K562 (cell line): Measurements from ENCODE around the gene CROT. TPM values are rescaled to one million over a fixed set of nuclear protein-coding genes. Genes with fewer than 3 reads are reported as not detected.

ENCODE experiments used
- ATAC-seq: fragments of 200-7000 bp; cut with Tn5 transposase; 3 replicates; pipeline ENCODE4 v1.9.1; 2020; ENCODE audit warnings: moderate library complexity
- BruUV-seq: library from RNA; stranded (reverse); fragments of 400-500 nt; replicated peaks from 2 replicates; lab custom pipeline; 2021; lab: Mats Ljungman, UMichigan
- CTCF ChIA-PET: fragments of 300-600 bp; formaldehyde crosslinking; extraction: SDS; loops from one replicate; lab custom pipeline; 2021; ENCODE audit warnings: low intra/inter-chr PET ratio; lab: Yijun Ruan, JAX
- POLR2A ChIA-PET: fragments of 300-600, 350-650 bp; sonication (Branson Sonifier 250); formaldehyde crosslinking; extraction: SDS; loops from one replicate; lab custom pipeline; 2021; ENCODE audit warnings: antibody characterized with exemption, inconsistent platforms; lab: Yijun Ruan, JAX
- DNase-seq, 4 experiments: peaks; one replicate each; pipeline versions ENCODE4 v3.0.0 to v3.0.0-alpha.2; 2011 to 2018; ENCODE audit warnings: low spot score in 3 of 4, mixed read lengths in 3 of 4; ENCODE audit errors: extremely low read depth in 1 of 4
- FAIRE-seq: peaks from 2 replicates; lab custom pipeline; 2011; peaks lifted over from hg19 to GRCh38; lab: Jason Lieb, UNC
- H2AFZ ChIP-seq: 2 replicates; pipeline ENCODE4 v1.6.0; 2011; ENCODE audit warnings: low read depth, low read length, control low read depth, inconsistent platforms
- H3K27ac ChIP-seq: fragments of 200-600 bp; 3 replicates; pipeline ENCODE4 v1.8.0; 2011; ENCODE audit warnings: low read depth, mild to moderate bottlenecking, control low read depth, inconsistent platforms, low read length, moderate library complexity, mixed read lengths; ENCODE audit errors: extremely low read depth
- H3K27me3 ChIP-seq, 2 experiments: fragments of 300-600 bp in 1 of 2; 2 replicates in 1 of 2; 3 replicates in 1 of 2; pipeline versions ENCODE4 v1.6.0 to v1.8.0; 2011; ENCODE audit warnings: inconsistent platforms in 2 of 2, low read length in 2 of 2, mild to moderate bottlenecking in 1 of 2, mixed read lengths in 1 of 2, moderate library complexity in 1 of 2; ENCODE audit not compliant: control insufficient read depth in 2 of 2, insufficient read depth in 2 of 2
- H3K36me3 ChIP-seq: fragments of 300-600 bp; 3 replicates; pipeline ENCODE4 v1.8.0; 2011; ENCODE audit warnings: mild to moderate bottlenecking, low read length, inconsistent platforms; ENCODE audit not compliant: control insufficient read depth, insufficient read depth
- H3K4me1 ChIP-seq, 2 experiments: fragments of 200-600 bp in 1 of 2; replicated peaks in 1 of 2; 2 replicates in 1 of 2; 3 replicates in 1 of 2; pipeline versions ENCODE4 v1.5.1 to v1.8.0; 2011; ENCODE audit warnings: inconsistent platforms in 2 of 2, low read length in 2 of 2, mild to moderate bottlenecking in 1 of 2, mixed read lengths in 1 of 2, moderate library complexity in 1 of 2; ENCODE audit not compliant: control insufficient read depth in 2 of 2, insufficient read depth in 2 of 2
- H3K4me2 ChIP-seq: 2 replicates; pipeline ENCODE4 v1.6.1; 2011; ENCODE audit warnings: low read length, control low read depth, inconsistent platforms, mixed read lengths; ENCODE audit not compliant: insufficient read depth
- H3K4me3 ChIP-seq: fragments of 200-600 bp; sonication (generic), shearing (Covaris generic); 2 replicates; pipeline ENCODE4 v1.5.1; 2016; ENCODE audit warnings: control low read depth, inconsistent platforms
- H3K79me2 ChIP-seq: fragments of 200-600 bp; 3 replicates; pipeline ENCODE4 v1.8.0; 2011; ENCODE audit warnings: low read length, inconsistent platforms; ENCODE audit not compliant: control insufficient read depth, insufficient read depth
- H3K9ac ChIP-seq, 2 experiments: 2 replicates each; pipeline versions ENCODE4 v1.6.0 to v1.6.1; 2011; ENCODE audit warnings: low read depth in 2 of 2, low read length in 2 of 2, control low read depth in 1 of 2, inconsistent platforms in 1 of 2, mild to moderate bottlenecking in 1 of 2, mixed read lengths in 1 of 2; ENCODE audit not compliant: insufficient read depth in 1 of 2
- H3K9me1 ChIP-seq: one replicate; pipeline ENCODE4 v1.6.0; 2011; ENCODE audit warnings: inconsistent platforms, mild to moderate bottlenecking, low read length, moderate library complexity; ENCODE audit not compliant: control insufficient read depth, insufficient read depth
- H3K9me3 ChIP-seq: replicated peaks from 2 replicates; pipeline ENCODE4 v1.5.1; 2011; ENCODE audit warnings: low read depth, low read length, inconsistent platforms; ENCODE audit not compliant: control insufficient read depth, insufficient read depth
- H4K20me1 ChIP-seq: replicated peaks from 2 replicates; pipeline ENCODE4 v1.6.1; 2011; ENCODE audit warnings: low read length, inconsistent platforms, mixed read lengths; ENCODE audit not compliant: control insufficient read depth, insufficient read depth
- CBX3 ChIP-seq, 2 experiments: IDR thresholded peaks; 1 replicate in 1 of 2; 2 replicates in 1 of 2; pipeline ENCODE4 v1.6.1; 2012; ENCODE audit warnings: inconsistent platforms in 2 of 2, low read length in 2 of 2, borderline replicate concordance in 1 of 2, control low read depth in 1 of 2
- CEBPB ChIP-seq: fragments of 450-650 bp; IDR thresholded peaks from 2 replicates; pipeline ENCODE4 v1.6.1; 2016; ENCODE audit warnings: missing genetic modification characterization, missing compliant biosample characterization
- CEBPG ChIP-seq, 3 experiments: fragments of 200-800 bp in 1 of 3; sonication (Bioruptor generic) in 1 of 3; sonication (generic) in 1 of 3; formaldehyde crosslinking in 1 of 3; IDR thresholded peaks in 2 of 3; conservative IDR thresholded peaks in 1 of 3; 2 replicates each; pipeline versions ENCODE4 v1.6.1 to v1.8.0; 2016 to 2022; ENCODE audit warnings: missing compliant biosample characterization in 2 of 3, missing genetic modification characterization in 2 of 3, mild to moderate bottlenecking in 1 of 3, missing genetic modification reagents in 1 of 3
- CREB1 ChIP-seq, 2 experiments: sonication (generic) in 1 of 2; formaldehyde crosslinking in 1 of 2; IDR thresholded peaks; 2 replicates each; pipeline versions ENCODE4 v1.6.1 to v1.8.0; 2012 to 2022; ENCODE audit warnings: inconsistent platforms in 1 of 2, mild to moderate bottlenecking in 1 of 2, missing genetic modification reagents in 1 of 2, moderate library complexity in 1 of 2
- DMBX1 ChIP-seq: fragments of 250-450 bp; sonication (Bioruptor Pico); IDR thresholded peaks from 2 replicates; pipeline ENCODE4 v1.8.0; 2022; ENCODE audit warnings: inconsistent platforms, mild to moderate bottlenecking, moderate library complexity, borderline replicate concordance
- GATAD2A ChIP-seq: fragments of 450-650 bp; IDR thresholded peaks from 2 replicates; pipeline ENCODE4 v1.6.1; 2017
- HDAC1 ChIP-seq, 2 experiments: fragments of 450-650 bp; IDR thresholded peaks; 2 replicates each; pipeline ENCODE4 v1.6.1; 2016 to 2017; ENCODE audit warnings: inconsistent platforms in 1 of 2, mild to moderate bottlenecking in 1 of 2, moderate library complexity in 1 of 2
- MAFG ChIP-seq: fragments of 450-650 bp; conservative IDR thresholded peaks from 2 replicates; pipeline ENCODE4 v1.6.1; 2016; ENCODE audit warnings: missing genetic modification characterization, missing compliant biosample characterization
- NFE2 ChIP-seq: IDR thresholded peaks from 2 replicates; pipeline ENCODE4 v1.6.1; 2014; ENCODE audit warnings: antibody characterized with exemption, low read depth
- PHTF2 ChIP-seq: fragments of 250-450 bp; sonication (Bioruptor Pico); IDR thresholded peaks from 2 replicates; pipeline ENCODE4 v1.5.0; 2021; ENCODE audit warnings: mild to moderate bottlenecking
- PYGO2 ChIP-seq: fragments of 450-650 bp; IDR thresholded peaks from 2 replicates; pipeline ENCODE4 v1.6.1; 2016; ENCODE audit warnings: mild to moderate bottlenecking, missing genetic modification characterization, moderate library complexity, missing compliant biosample characterization
- WHSC1 ChIP-seq: IDR thresholded peaks from one replicate; pipeline ENCODE4 v1.6.1; 2012; ENCODE audit warnings: low read length, control low read depth, inconsistent platforms
- ZBTB7A ChIP-seq: IDR thresholded peaks from 2 replicates; pipeline ENCODE4 v1.6.1; 2011; ENCODE audit warnings: low read depth, mild to moderate bottlenecking, low read length, moderate library complexity, borderline replicate concordance; ENCODE audit not compliant: control insufficient read depth
- ZFP36 ChIP-seq: fragments of 150-350 bp; IDR thresholded peaks from 2 replicates; pipeline ENCODE4 v1.6.1; 2018; ENCODE audit warnings: low read length, low read depth; ENCODE audit not compliant: partially characterized antibody
- ZNF24 ChIP-seq: fragments of 450-650 bp; IDR thresholded peaks from 2 replicates; pipeline ENCODE4 v1.6.1; 2016
- ZNF316 ChIP-seq: fragments of 450-650 bp; IDR thresholded peaks from 2 replicates; pipeline ENCODE4 v1.6.1; 2016
- ZNF395 ChIP-seq: fragments of 200-800 bp; sonication (Bioruptor generic); IDR thresholded peaks from 2 replicates; pipeline ENCODE4 v1.6.1; 2017; ENCODE audit warnings: missing genetic modification characterization, missing compliant biosample characterization
- ZNF512 ChIP-seq: IDR thresholded peaks from 2 replicates; pipeline ENCODE4 v1.6.1; 2016; ENCODE audit warnings: missing genetic modification characterization, missing compliant biosample characterization
- WGBS: fragments of 100-300 bp; shearing (Covaris generic); methylation state at CpG from one replicate; pipeline ENCODE4 v1.1.6; 2016; ENCODE audit warnings: low coverage, mixed read lengths; ENCODE audit not compliant: insufficient coverage; ENCODE audit errors: missing lambda C conversion rate; 5-methylcytosine and 5-hydroxymethylcytosine counted together
- in situ Hi-C: fragments of 300-500 bp; cut with MboI; formaldehyde crosslinking; loops from 4 replicates; pipeline ENCODE4 v1.15.0; 2018; ENCODE audit warnings: inconsistent platforms, mixed read lengths
- intact Hi-C: fragments of 100-400 bp; cut with micrococcal nuclease; formaldehyde crosslinking; loops from 2 replicates; pipeline ENCODE4 v1.14.2; 2022
- polyA plus RNA-seq, 8 experiments: library from polyadenylated mRNA; depleted of rRNA in 4 of 8; stranded (reverse) in 5 of 8; unstranded in 3 of 8; fragments of >200 nt; fragmentation: Nextera tagmentation in 2 of 8; fragmentation: Illumina TruSeq in 1 of 8; extraction: Ambion mirVana in 2 of 8; extraction: Trizol in 1 of 8; gene quantifications; 2 replicates each; pipeline versions ENCODE4 v1.2.1 to v1.2.3, GENCODE V29; 2011 to 2014; ENCODE audit warnings: inconsistent platforms in 1 of 8, missing spikeins in 1 of 8
- total RNA-seq, 7 experiments: library from RNA; depleted of rRNA in 6 of 7; stranded (reverse); fragments of >200 nt in 6 of 7; fragmentation: Illumina TruSeq in 2 of 7; extraction: Trizol in 2 of 7; gene quantifications; 2 replicates each; pipeline versions ENCODE4 v1.2.1 to v1.2.3, GENCODE V29; 2011 to 2021; ENCODE audit warnings: low replicate concordance in 1 of 7

Gene CROT
- total and polyA plus RNA-seq, 9 of the 15 experiments (the other 6 are each of a cell fraction or from before 2014, with no cell fraction given) = 2.5 to 8.1 (median 5.1) TPM

GRCh38 chr7:87370660-87371180, 25.3 kb downstream of the CROT start (continued):
- TF ChIP-seq ZNF512 (tag) (no peak), ZNF24 (no peak)

GRCh38 chr7:87375662-87376435, 30.4 kb downstream of the CROT start:
- peaks cover 0 to 6% of the 10 kb centered on the region in 2 experiments; a peak in 3 of 5 replicates for H3K4me1 ChIP-seq
- ATAC-seq = no peak; the same call in 2 of the 3 replicates
- H3K27ac ChIP-seq = no peak overlapping the region
- H3K9ac ChIP-seq = no peak overlapping the region
- H3K4me3 ChIP-seq = no peak overlapping the region
- 35% methylated on average over 5 of the region's 5 CpGs for WGBS
- BruUV-seq = no TSS peak
- ChIA-PET CTCF (no interaction called here), POLR2A (no interaction called here)
- no peak overlapping the region for H3K4me2 ChIP-seq
- in situ Hi-C loops (no loop called here), intact Hi-C loops (no loop called here)
- no peak for DNase-seq
- FAIRE-seq = peak; percentile 29
- no peaks in the 10 kb centered on the region for H3K9me1 ChIP-seq
- H4K20me1 ChIP-seq = no peaks in the 10 kb centered on the region
- no peaks in the 10 kb centered on the region for H3K9me3 ChIP-seq
- no peaks in the 10 kb centered on the region for H3K27me3 ChIP-seq
- no peaks in the 10 kb centered on the region for H3K79me2 ChIP-seq
- no peaks in the 10 kb centered on the region for H3K36me3 ChIP-seq
- H2AFZ ChIP-seq = no peak overlapping the region
- TF ChIP-seq WHSC1 (no peak), ZNF316 (0 out of 2 replicates have a peak, but pooled peaks have one; percentile 2), ZFP36 (no peak), CEBPB (tag) (peak; percentile 87), PHTF2 (no peak), GATAD2A (no peak), CEBPG (CRISPR knock-in tag; IDR thresholded peaks at IDR 0.05) (no peak), CEBPG (tag; conservative IDR thresholded peaks at IDR 0.05 in 1 of 2, IDR thresholded peaks at IDR 0.05 in 1 of 2) (peak in 1 of 2 experiments; percentile 70; a peak in 2 of 4 replicates), CBX3 (IDR thresholded peaks at IDR 0.05; ENCODE audit: borderline replicate concordance in 1 of 2, low read length in 2 of 2) (no peak), NFE2 (peak; percentile 26; the same call in 1 of the 2 replicates), PYGO2 (tag) (no peak), HDAC1 (IDR thresholded peaks at IDR 0.05) (no peak), CREB1 (IDR thresholded peaks at IDR 0.05) (no peak), CREB1 (CRISPR knock-in tag; IDR thresholded peaks at IDR 0.05) (no peak), MAFG (tag) (0 out of 2 replicates have a peak, but pooled peaks have one; percentile 29), DMBX1 (CRISPR knock-in tag) (no peak), ZNF395 (CRISPR knock-in tag) (no peak), ZBTB7A (no peak)
